Endometrial microvascular endothelial cells (primary cell): ENCODE results near the gene GTPBP1. TPM values are rescaled to one million over a fixed set of nuclear protein-coding genes. Genes with fewer than 3 reads are reported as not detected.

ENCODE experiments used
- in situ Hi-C: cut with HindIII; loops from 2 replicates; pipeline ENCODE4 v1.10.0; 2017; ENCODE audit warnings: low sequenced_read_pairs, low pct_unique_long_range_greater_than_20kb; ENCODE audit errors: inconsistent ontology term
- total RNA-seq: library from RNA; depleted of rRNA; stranded (reverse); fragments of >200 nt; gene quantifications from one replicate; pipeline ENCODE4 v1.2.3, GENCODE V29; 2015; ENCODE audit errors: inconsistent ontology term

Gene GTPBP1
- total RNA-seq, 1 donor from 2014 or later, result 34.1 TPM

DNA sequence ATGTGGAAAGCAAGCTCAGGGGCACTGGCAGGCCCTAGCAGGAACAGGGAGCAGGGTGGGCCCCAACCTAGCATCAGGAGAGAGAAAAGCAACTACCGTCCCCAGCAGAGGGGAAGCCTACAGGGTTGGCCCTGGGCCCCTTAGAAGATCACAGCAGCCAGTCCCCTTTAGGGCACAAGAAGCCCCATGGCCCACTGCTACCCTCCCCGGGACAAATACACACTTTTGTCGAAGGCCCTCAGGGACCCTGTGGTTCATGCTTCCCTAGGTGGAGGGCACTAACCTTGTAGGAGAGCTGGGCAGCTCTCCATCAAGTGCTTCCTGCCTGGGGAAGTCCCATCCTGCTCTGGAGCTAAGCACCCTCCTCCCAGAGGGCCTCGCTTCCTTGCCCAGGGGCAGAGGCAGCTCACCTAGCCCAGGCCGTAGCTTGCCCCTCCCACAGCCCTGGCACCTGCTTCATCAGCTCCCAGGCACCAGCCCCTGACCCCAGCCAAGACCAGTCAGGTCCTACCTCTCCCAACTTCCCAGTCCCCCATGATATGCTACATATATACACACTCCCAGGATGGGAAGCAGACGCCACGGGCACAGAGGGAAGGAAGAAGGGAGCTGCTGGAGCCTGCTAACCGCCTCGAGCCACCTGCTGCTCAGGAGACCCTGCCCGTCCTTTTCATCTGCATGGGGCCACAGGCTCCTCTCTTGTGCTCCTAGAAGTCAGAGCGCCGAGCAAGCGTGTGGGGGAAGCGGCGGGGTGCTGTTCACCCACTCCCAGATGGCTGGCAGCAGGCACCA lies 29.9 kb downstream of the GTPBP1 start:
- in situ Hi-C loops, result no loop called here

DNA sequence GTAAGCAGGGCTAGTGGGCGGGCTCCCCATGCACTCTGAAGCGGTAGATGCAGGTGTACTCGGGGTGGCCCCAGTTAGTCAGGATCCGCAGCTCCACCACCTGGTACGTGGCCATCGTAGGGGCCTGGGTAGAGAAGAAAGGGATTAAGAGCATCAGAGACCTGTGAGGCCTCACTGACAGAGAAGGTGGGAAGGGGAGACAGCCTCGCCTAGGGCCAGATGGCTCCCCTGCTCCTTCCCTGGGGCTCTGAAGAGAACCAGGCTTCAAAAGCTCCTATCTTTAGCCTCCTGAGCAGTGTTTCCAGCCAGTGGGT lies 30.5 kb downstream of the GTPBP1 start:
- in situ Hi-C loops, result no loop called here

- in situ Hi-C loops, result no loop called here
Measured at GRCh38 chr22:38737302-38738060, 31.7 kb downstream of the GTPBP1 start.

DNA sequence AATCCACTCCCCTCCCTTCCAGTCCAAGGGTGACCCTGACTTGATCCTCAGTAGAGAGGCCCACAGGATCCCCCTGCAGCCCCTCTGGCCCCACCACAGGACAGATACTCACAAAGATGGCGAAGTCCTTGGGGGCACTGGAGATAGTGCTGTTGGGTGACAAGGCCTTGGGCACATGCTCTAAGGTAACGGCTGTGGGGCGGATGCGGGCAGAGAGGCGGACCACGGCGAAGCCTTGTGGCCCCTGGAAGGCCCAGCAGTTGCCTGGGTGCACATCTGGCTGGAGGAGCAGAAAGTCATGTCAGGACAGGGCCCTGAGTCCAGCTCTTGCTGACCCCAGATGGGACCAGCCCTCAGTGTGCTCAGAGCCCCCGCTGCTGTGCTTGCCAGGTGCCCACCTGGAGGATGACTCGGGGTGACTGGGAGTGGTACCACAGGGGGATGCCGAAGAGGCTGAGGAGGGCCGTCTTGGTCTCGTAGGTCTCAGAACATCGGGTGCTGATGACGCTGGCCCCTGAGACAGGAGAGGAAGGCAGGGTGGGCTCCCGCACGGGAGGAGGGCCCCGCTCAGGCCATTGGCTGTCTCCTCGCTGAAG lies 32.8 kb downstream of the GTPBP1 start:
- in situ Hi-C loops, result no loop called here

DNA sequence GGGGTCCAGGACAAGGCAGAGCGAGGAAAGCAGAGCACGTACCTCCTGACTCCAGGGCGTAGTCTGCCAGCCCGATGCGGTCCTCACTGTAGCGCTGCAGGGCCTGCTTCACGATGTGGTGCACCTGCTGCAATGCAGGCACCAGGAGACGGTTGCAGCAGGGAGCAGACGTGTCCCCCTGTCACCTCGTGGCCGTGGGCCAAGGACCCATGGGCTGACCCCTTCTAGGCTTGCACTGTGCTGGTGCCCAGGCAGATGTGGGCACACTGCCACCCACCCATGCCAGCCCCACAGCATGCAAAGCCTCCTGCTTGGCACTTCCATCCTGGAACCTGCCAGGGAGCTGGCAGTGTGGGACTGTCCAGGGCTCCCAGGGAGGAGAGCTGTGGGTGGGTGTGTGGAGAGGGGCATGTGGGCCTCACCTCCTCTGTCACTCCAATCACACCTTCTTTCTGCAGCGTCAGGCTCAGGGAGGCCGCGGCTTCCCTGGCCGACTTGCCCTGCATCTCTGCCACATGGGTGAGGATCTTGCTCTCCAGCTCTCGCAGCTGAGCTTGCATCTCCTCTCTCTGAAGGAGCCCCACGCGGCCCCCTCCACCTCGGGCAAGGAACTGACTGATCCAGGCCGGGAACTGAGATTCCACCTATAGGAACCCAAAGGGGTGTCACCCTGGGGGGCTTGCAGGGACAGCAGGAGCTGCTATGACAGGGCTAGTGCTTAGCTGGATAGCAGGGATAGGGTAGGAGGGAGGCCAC lies 33.7 kb downstream of the GTPBP1 start:
- in situ Hi-C loops, result no loop called here

DNA sequence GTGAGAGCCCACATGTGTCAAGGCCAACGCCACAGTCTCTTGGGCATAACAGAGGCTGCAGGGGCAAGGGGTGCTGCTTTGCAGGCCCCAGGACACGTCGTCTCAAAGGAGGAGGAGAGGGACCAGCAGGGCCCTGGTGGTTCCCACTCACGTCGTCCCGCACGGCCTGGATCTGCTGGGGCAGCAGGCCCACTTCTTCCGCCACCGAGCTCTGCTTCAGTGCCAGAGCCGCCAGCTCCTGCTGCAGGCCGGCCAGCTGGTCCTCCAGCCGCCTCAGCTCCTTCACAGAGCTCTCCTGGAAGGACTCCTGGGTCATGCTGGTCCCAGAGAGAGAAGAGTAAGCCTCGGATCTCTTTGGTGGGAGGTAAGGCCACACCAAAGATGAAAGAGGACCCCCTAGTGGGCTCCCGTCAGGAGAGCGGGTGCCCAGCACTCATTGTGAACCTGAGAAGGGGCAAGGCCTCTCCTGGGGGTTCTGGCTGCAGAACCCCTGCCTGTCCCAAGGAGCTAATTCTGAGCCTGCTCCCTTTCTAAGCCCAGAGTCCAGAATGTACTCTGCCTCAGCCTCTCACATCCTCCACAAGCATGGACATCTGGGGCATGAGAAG lies 34.5 kb downstream of the GTPBP1 start:
- in situ Hi-C loops, result no loop called here

DNA sequence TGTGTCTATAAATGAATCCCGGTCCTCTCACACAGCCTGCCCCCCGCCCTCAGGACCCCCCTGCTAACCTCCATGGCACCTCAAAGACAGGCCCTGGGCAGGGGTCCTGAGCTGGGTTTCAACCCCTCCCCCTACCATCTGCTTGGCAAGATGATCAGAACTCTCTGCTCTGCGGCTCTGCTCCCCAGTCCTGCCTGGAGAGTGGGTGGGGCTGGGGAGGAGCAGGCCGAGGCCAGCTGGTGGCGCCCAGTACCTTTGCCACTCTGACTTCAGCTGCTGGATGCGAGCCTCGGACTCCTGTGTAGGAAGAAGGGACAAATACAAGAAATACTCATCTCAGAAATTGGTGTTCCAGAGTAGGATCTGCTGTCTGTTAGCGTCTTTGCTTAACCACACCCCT lies 35.0 kb downstream of the GTPBP1 start:
- in situ Hi-C loops, result no loop called here

- in situ Hi-C loops, result no loop called here
Measured at GRCh38 chr22:38741166-38741565, 35.4 kb downstream of the GTPBP1 start.

GRCh38 chr22:38741576-38741975 lies 35.8 kb downstream of the GTPBP1 start:
- in situ Hi-C loops, result no loop called here

GRCh38 chr22:38742176-38742942 lies 36.6 kb downstream of the GTPBP1 start:
- in situ Hi-C loops, result no loop called here

DNA sequence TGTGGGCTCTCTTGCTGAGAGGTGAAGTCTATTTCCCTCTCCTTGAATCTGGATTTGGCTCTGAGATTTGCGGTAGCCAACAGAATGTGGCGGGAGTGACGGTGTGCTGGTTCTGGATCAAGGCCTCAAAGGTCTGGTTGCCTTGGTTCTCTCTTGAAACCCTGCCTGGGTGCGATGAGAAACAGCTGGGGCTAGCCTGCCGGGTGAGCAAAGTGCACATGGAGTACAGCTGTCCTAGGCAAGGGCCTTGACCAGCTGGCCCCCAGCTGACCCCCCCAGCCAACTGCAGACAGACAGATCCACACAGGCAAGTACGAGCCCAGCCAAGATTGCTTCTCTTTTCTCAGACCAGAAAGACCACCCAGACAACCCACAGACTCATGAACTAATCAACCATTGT lies 39.2 kb downstream of the GTPBP1 start:
- in situ Hi-C loops, result no loop called here

- in situ Hi-C loops, result no loop called here
Measured at GRCh38 chr22:38745676-38746460, 40.1 kb downstream of the GTPBP1 start.

DNA sequence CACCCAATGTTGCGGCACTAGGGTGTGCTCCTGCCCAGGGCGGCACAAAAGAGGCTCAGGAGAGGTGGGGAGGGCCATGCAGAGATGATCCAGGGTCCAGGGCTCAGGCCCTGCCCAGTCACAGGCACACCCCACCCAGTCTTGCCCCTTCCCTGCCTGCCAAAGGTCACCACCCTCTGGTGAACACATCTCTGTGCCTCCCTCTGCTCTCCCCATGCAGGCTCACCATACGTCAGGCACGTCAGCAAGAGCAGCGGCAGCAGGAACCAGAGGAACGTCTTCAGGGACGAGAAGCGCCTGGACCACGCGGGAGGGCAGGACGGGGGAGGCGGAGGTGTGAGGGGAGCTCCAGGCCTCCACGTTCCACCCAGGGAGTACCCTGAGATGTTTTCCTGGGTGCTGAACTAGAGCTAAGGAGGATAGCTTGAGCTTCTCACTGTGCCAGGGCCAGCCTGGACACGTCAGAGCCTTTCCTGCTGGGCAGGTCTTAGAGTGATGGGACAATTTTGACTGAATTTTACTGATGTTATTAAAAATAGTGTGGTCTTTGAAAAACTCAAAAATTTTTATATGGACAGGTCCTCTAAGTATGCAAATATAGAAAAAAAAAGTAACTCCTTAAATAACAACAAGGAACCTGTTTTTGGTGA lies 42.9 kb downstream of the GTPBP1 start:
- in situ Hi-C loops, result no loop called here

GRCh38 chr22:38750104-38750503 lies 44.4 kb downstream of the GTPBP1 start:
- in situ Hi-C loops, result no loop called here

- in situ Hi-C loops, result no loop called here
Measured at GRCh38 chr22:38750638-38751037, 44.9 kb downstream of the GTPBP1 start.

GRCh38 chr22:38751066-38751421 lies 45.3 kb downstream of the GTPBP1 start:
- in situ Hi-C loops, result no loop called here
